Naive thymus-derived CD4-positive, alpha-beta T cell (primary cell): ENCODE data around the gene COPRS. TPM values are rescaled to one million over a fixed set of nuclear protein-coding genes. Genes with fewer than 3 reads are reported as not detected.

Experiments
- ATAC-seq: fragments of 150-1000 bp; cut with Tn5 transposase; 2 replicates; pipeline ENCODE4 v1.10.0; 2021; ENCODE audit warnings: mild to moderate bottlenecking, moderate library complexity
- CTCF ChIA-PET: fragments of 350-600 bp; sonication (Branson Sonifier 250); formaldehyde crosslinking; loops from one replicate; lab custom pipeline; 2021; ENCODE audit warnings: antibody characterized with exemption; lab: Charles Lee
- POLR2A ChIA-PET: fragments of 350-600 bp; sonication (Branson Sonifier 250); formaldehyde crosslinking; loops from one replicate; lab custom pipeline; 2021; ENCODE audit warnings: antibody characterized with exemption, inconsistent platforms; lab: Charles Lee
- DNase-seq, 9 donors: peaks; one replicate each; pipeline versions ENCODE4 v3.0.0 to v3.0.0-alpha.2; 2020 to 2022; ENCODE audit warnings: mixed read lengths in 1 of 9
- H3K27ac ChIP-seq: one replicate; pipeline ENCODE4 v1.7.0; 2013; ENCODE audit warnings: mild to moderate bottlenecking, low read depth, low read length, moderate library complexity
- H3K27me3 ChIP-seq, 2 donors: one replicate each; pipeline ENCODE4 v1.7.0; 2013; ENCODE audit warnings: low read length in 2 of 2, mild to moderate bottlenecking in 2 of 2, moderate library complexity in 2 of 2; ENCODE audit not compliant: control insufficient read depth in 2 of 2, insufficient read depth in 2 of 2
- H3K36me3 ChIP-seq, 3 experiments: 1 replicate in 2 of 3; 2 replicates in 1 of 3; pipeline ENCODE4 v1.7.0; 2013; ENCODE audit warnings: low read length in 3 of 3, mild to moderate bottlenecking in 3 of 3, moderate library complexity in 1 of 3; ENCODE audit not compliant: insufficient read depth in 3 of 3, control insufficient read depth in 2 of 3
- H3K4me1 ChIP-seq, 2 donors: one replicate each; pipeline ENCODE4 v1.7.0; 2013; ENCODE audit warnings: low read length in 2 of 2, mild to moderate bottlenecking in 2 of 2, moderate library complexity in 1 of 2; ENCODE audit not compliant: control insufficient read depth in 2 of 2, insufficient read depth in 2 of 2
- H3K4me3 ChIP-seq: 2 replicates; pipeline ENCODE4 v1.7.0; 2013; ENCODE audit warnings: mild to moderate bottlenecking, low read length
- H3K9me3 ChIP-seq, 3 experiments: 1 replicate in 2 of 3; 2 replicates in 1 of 3; pipeline ENCODE4 v1.7.0; 2013; ENCODE audit warnings: low read length in 3 of 3; ENCODE audit not compliant: control insufficient read depth in 2 of 3
- H3K27ac Mint-ChIP-seq, 9 donors: one replicate each; pipeline ENCODE4 v1.8.0; 2020 to 2022; ENCODE audit warnings: mixed read lengths in 9 of 9, mild to moderate bottlenecking in 8 of 9, moderate library complexity in 5 of 9, inconsistent platforms in 2 of 9
- H3K27me3 Mint-ChIP-seq, 5 donors: one replicate each; pipeline ENCODE4 v1.8.0; 2021 to 2022; ENCODE audit warnings: mixed read lengths in 5 of 5, mild to moderate bottlenecking in 1 of 5
- H3K36me3 Mint-ChIP-seq, 5 donors: one replicate each; pipeline ENCODE4 v1.8.0; 2020 to 2022; ENCODE audit warnings: mixed read lengths in 5 of 5, mild to moderate bottlenecking in 3 of 5, inconsistent platforms in 1 of 5
- H3K4me1 Mint-ChIP-seq, 7 donors: one replicate each; pipeline ENCODE4 v1.8.0; 2020 to 2022; ENCODE audit warnings: mixed read lengths in 7 of 7, mild to moderate bottlenecking in 3 of 7, inconsistent platforms in 1 of 7
- H3K4me3 Mint-ChIP-seq, 10 donors: one replicate each; pipeline ENCODE4 v1.8.0; 2020 to 2022; ENCODE audit warnings: mild to moderate bottlenecking in 10 of 10, mixed read lengths in 10 of 10, moderate library complexity in 6 of 10, inconsistent platforms in 2 of 10
- H3K9me3 Mint-ChIP-seq, 11 donors: one replicate each; pipeline ENCODE4 v1.8.0; 2020 to 2022; ENCODE audit warnings: mixed read lengths in 11 of 11, mild to moderate bottlenecking in 4 of 11, inconsistent platforms in 1 of 11, moderate library complexity in 1 of 11
- intact Hi-C, 2 donors: fragments of 100-400 bp; cut with micrococcal nuclease; formaldehyde crosslinking; loops; one replicate each; pipeline ENCODE4 v1.15.1; 2023
- polyA plus RNA-seq, 2 donors: library from polyadenylated mRNA; unstranded; fragments of 300-500 nt; fragmentation: Illumina TruSeq; gene quantifications; one replicate each; pipeline ENCODE4 v1.2.3, GENCODE V29; 2021
- total RNA-seq, 6 experiments: library from RNA in 5 of 6; stranded (reverse) in 5 of 6; gene quantifications; 1 replicate in 5 of 6; 2 replicates in 1 of 6; pipeline ENCODE4 v1.2.3 and lab custom pipeline; 2021 to 2026

Gene COPRS
- total and polyA plus RNA-seq, 7 experiments from 2014 or later: 2.2 to 20.9 (median 4.9) TPM

- no peaks in the 10 kb centered on the region for H3K9me3 ChIP-seq
- H3K4me1 ChIP-seq: no peaks in the 10 kb centered on the region
- intact Hi-C loops: loop anchor here (1.0 to 5.0 kb wide), 10 partner anchors 285 to 830 kb away; no protein-coding TSS in a partner anchor
- no peak overlapping the region for H3K4me3 ChIP-seq
- no peaks in the 10 kb centered on the region for H3K27me3 ChIP-seq
- H3K27ac ChIP-seq: no peak overlapping the region
- H3K36me3 Mint-ChIP-seq: no peaks in the 10 kb centered on the region
- no peaks in the 10 kb centered on the region for H3K36me3 ChIP-seq
- no peaks in the 10 kb centered on the region for H3K9me3 Mint-ChIP-seq
- no peak overlapping the region for H3K4me3 Mint-ChIP-seq
- no peak overlapping the region for H3K27ac Mint-ChIP-seq
- DNase-seq: no peak
- no peak for ATAC-seq
- ChIA-PET POLR2A (no interaction called here), CTCF (interaction anchor here (0.6 to 1.4 kb wide), 10 partner anchors 11 to 824 kb away, joined by 3 to 9 read pairs (median 3); no protein-coding TSS in a partner anchor)
- H3K4me1 Mint-ChIP-seq: no peaks in the 10 kb centered on the region
- peaks cover 0 to 19% (median 11%) of the 10 kb centered on the region in 5 donors for H3K27me3 Mint-ChIP-seq
Observed at GRCh38 chr17:31841850-31842194, 17.2 kb downstream of the COPRS start.

GRCh38 chr17:31838636-31839225, 20.3 kb downstream of the COPRS start:
- POLR2A ChIA-PET: no interaction called here
- Histone ChIP-seq H3K4me3 (no peak overlapping the region), H3K27ac (no peak overlapping the region), H3K27me3 (no peaks in the 10 kb centered on the region), H3K36me3 (no peaks in the 10 kb centered on the region), H3K4me1 (no peaks in the 10 kb centered on the region), H3K9me3 (no peaks in the 10 kb centered on the region)
- intact Hi-C loops: no loop called here
- no peaks in the 10 kb centered on the region for H3K9me3 Mint-ChIP-seq
- H3K4me1 Mint-ChIP-seq: peaks cover 0 to 8% (median 5%) of the 10 kb centered on the region in 7 donors
- CTCF ChIA-PET: no interaction called here
- no peak overlapping the region for H3K27ac Mint-ChIP-seq
- no peak for ATAC-seq
- DNase-seq: no peak
- no peak overlapping the region for H3K4me3 Mint-ChIP-seq
- peaks cover 0 to 19% (median 11%) of the 10 kb centered on the region in 5 donors for H3K27me3 Mint-ChIP-seq
- peaks cover 0 to 3% (median 0%) of the 10 kb centered on the region in 5 donors for H3K36me3 Mint-ChIP-seq

- H3K27me3 ChIP-seq: no peaks in the 10 kb centered on the region
- Mint-ChIP-seq H3K27me3 (peaks cover 0 to 22% (median 11%) of the 10 kb centered on the region in 5 donors), H3K4me3 (no peak overlapping the region), H3K36me3 (peaks cover 0 to 3% (median 0%) of the 10 kb centered on the region in 5 donors), H3K27ac (no peak overlapping the region), H3K9me3 (no peaks in the 10 kb centered on the region), H3K4me1 (peaks cover 0 to 8% (median 5%) of the 10 kb centered on the region in 7 donors)
- no peak overlapping the region for H3K4me3 ChIP-seq
- ChIA-PET POLR2A (no interaction called here), CTCF (no interaction called here)
- no peaks in the 10 kb centered on the region for H3K36me3 ChIP-seq
- H3K27ac ChIP-seq: no peak overlapping the region
- H3K9me3 ChIP-seq: no peaks in the 10 kb centered on the region
- DNase-seq (no peak), ATAC-seq (no peak)
- no peaks in the 10 kb centered on the region for H3K4me1 ChIP-seq
- intact Hi-C loops: no loop called here
Observed at GRCh38 chr17:31835984-31836383, 23.1 kb downstream of the COPRS start.

GRCh38 chr17:31834448-31834847, 24.6 kb downstream of the COPRS start:
- H3K27ac Mint-ChIP-seq: peak overlapping the region in 1 of 9 donors; percentile 1
- H3K9me3 Mint-ChIP-seq: no peaks in the 10 kb centered on the region
- H3K36me3 Mint-ChIP-seq: peaks cover 0 to 3% (median 0%) of the 10 kb centered on the region in 5 donors

GRCh38 chr17:31832746-31833145, 26.3 kb downstream of the COPRS start:
- ChIA-PET POLR2A (no interaction called here), CTCF (no interaction called here)
- H3K36me3 ChIP-seq: no peaks in the 10 kb centered on the region
- Mint-ChIP-seq H3K4me1 (peaks cover 0 to 8% (median 5%) of the 10 kb centered on the region in 7 donors), H3K36me3 (peaks cover 0 to 3% (median 0%) of the 10 kb centered on the region in 5 donors), H3K4me3 (no peak overlapping the region), H3K9me3 (no peaks in the 10 kb centered on the region), H3K27ac (no peak overlapping the region), H3K27me3 (peaks cover 0 to 12% (median 0%) of the 10 kb centered on the region in 5 donors)
- no peaks in the 10 kb centered on the region for H3K27me3 ChIP-seq
- no peaks in the 10 kb centered on the region for H3K9me3 ChIP-seq
- no peak overlapping the region for H3K27ac ChIP-seq
- no peak for DNase-seq
- no peak for ATAC-seq
- no peaks in the 10 kb centered on the region for H3K4me1 ChIP-seq
- H3K4me3 ChIP-seq: no peak overlapping the region
- intact Hi-C loops: no loop called here

More at GRCh38 chr17:31834448-31834847, 24.6 kb downstream of the COPRS start:
- ChIA-PET CTCF (interaction anchor here (0.6 kb wide), 1 partner anchor 8 kb away, joined by 3 read pairs; no protein-coding TSS in a partner anchor), POLR2A (interaction anchor here (0.7 kb wide), 1 partner anchor 27 kb away, joined by 3 read pairs; no protein-coding TSS in a partner anchor)
- no peaks in the 10 kb centered on the region for H3K9me3 ChIP-seq
- peaks cover 0 to 14% (median under 1%) of the 10 kb centered on the region in 5 donors for H3K27me3 Mint-ChIP-seq
- no peak overlapping the region for H3K27ac ChIP-seq
- no peaks in the 10 kb centered on the region for H3K36me3 ChIP-seq
- intact Hi-C loops: no loop called here
- DNase-seq (no peak), ATAC-seq (peak; percentile 40)
- peak overlapping the region in 2 of 10 donors; percentile 8 to 20 for H3K4me3 Mint-ChIP-seq
- peaks cover 0 to 8% (median 5%) of the 10 kb centered on the region in 7 donors for H3K4me1 Mint-ChIP-seq
- H3K4me3 ChIP-seq: no peak overlapping the region
- no peaks in the 10 kb centered on the region for H3K4me1 ChIP-seq
- no peaks in the 10 kb centered on the region for H3K27me3 ChIP-seq

GRCh38 chr17:31830971-31831858, 27.8 kb downstream of the COPRS start:
- H3K27ac ChIP-seq: no peak overlapping the region
- no peak for DNase-seq
- H3K4me1 Mint-ChIP-seq: peaks cover 0 to 8% (median 5%) of the 10 kb centered on the region in 7 donors
- H3K4me1 ChIP-seq: no peaks in the 10 kb centered on the region
- intact Hi-C loops: no loop called here
- no peaks in the 10 kb centered on the region for H3K9me3 ChIP-seq
- ATAC-seq: no peak
- H3K9me3 Mint-ChIP-seq: no peaks in the 10 kb centered on the region
- H3K27me3 Mint-ChIP-seq: peaks cover 0 to 11% (median 0%) of the 10 kb centered on the region in 5 donors
- peaks cover 0 to 3% (median 0%) of the 10 kb centered on the region in 5 donors for H3K36me3 Mint-ChIP-seq
- no peaks in the 10 kb centered on the region for H3K27me3 ChIP-seq
- no peak overlapping the region for H3K4me3 Mint-ChIP-seq
- CTCF ChIA-PET: no interaction called here
- H3K4me3 ChIP-seq: no peak overlapping the region
- POLR2A ChIA-PET: no interaction called here
- no peaks in the 10 kb centered on the region for H3K36me3 ChIP-seq
- H3K27ac Mint-ChIP-seq: no peak overlapping the region
